ENCODE results near the gene ITSN2.

The ITSN2 gene

GRCh38 chr2:24179683-24180082, 180.7 kb downstream of the ITSN2 start:
- DNase-seq (ENCODE audit: low spot score), result no peak

- no peak for DNase-seq (ENCODE audit: low spot score)
Observed at GRCh38 chr2:24176326-24176725, 184.0 kb downstream of the ITSN2 start.

GRCh38 chr2:24175631-24176187, 184.6 kb downstream of the ITSN2 start:
- DNase-seq (ENCODE audit: low spot score), result no peak

GRCh38 chr2:24174851-24175277, 185.5 kb downstream of the ITSN2 start, which contains the start of gene FAM228A:
FAM228A (plus strand) TSS chr2:24175053; CDS start chr2:24175481, 428 bp downstream.
- no peak for DNase-seq (ENCODE audit: low spot score)

GRCh38 chr2:24169023-24169422, 191.3 kb downstream of the ITSN2 start:
- DNase-seq (ENCODE audit: low spot score), result no peak

- peak; percentile 42 for DNase-seq (ENCODE audit: low spot score)
Observed at GRCh38 chr2:24164416-24164973, 195.8 kb downstream of the ITSN2 start.

GRCh38 chr2:24163601-24164000, 196.7 kb downstream of the ITSN2 start:
- DNase-seq (ENCODE audit: low spot score), result no peak

GRCh38 chr2:24163186-24163585, 197.2 kb downstream of the ITSN2 start:
- DNase-seq (ENCODE audit: low spot score), result no peak

- DNase-seq (ENCODE audit: low spot score), result no peak
Observed at GRCh38 chr2:24162494-24162893, 197.8 kb downstream of the ITSN2 start.

- DNase-seq (ENCODE audit: low spot score), result no peak
Observed at GRCh38 chr2:24160761-24161160, 199.6 kb downstream of the ITSN2 start.

GRCh38 chr2:24159708-24160107, 200.6 kb downstream of the ITSN2 start:
- DNase-seq (ENCODE audit: low spot score), result no peak

- no peak for DNase-seq (ENCODE audit: low spot score)
Observed at GRCh38 chr2:24158131-24158530, 202.2 kb downstream of the ITSN2 start.

- peak; percentile 5 for DNase-seq (ENCODE audit: low spot score)
Observed at GRCh38 chr2:24153478-24153877, 206.9 kb downstream of the ITSN2 start.
